Bronchial epithelial cell (primary cell): Measurements from ENCODE around the gene LAMA5. TPM values are rescaled to one million over a fixed set of nuclear protein-coding genes. Genes with fewer than 3 reads are reported as not detected.
A peak's percentile ranks its signal among the peaks of the same experiment; 100 is the strongest.

Source experiments
- DNase-seq: peaks from one replicate; pipeline ENCODE4 v3.0.0-alpha.2; 2010; ENCODE audit warnings: low read depth
- FAIRE-seq: peaks from 2 replicates; lab custom pipeline; 2011; peaks lifted over from hg19 to GRCh38; lab: Jason Lieb, UNC
- H3K27me3 ChIP-seq: 2 replicates; pipeline ENCODE4 v1.5.1; 2011; ENCODE audit warnings: low read length; ENCODE audit not compliant: control insufficient read depth, insufficient read depth
- H3K36me3 ChIP-seq: 2 replicates; pipeline ENCODE4 v1.5.1; 2011; ENCODE audit warnings: low read length; ENCODE audit not compliant: control insufficient read depth, insufficient read depth
- H3K4me3 ChIP-seq: 2 replicates; pipeline ENCODE4 v1.5.1; 2011; ENCODE audit warnings: mild to moderate bottlenecking, low read depth, low read length, control low read depth
- CTCF ChIP-seq: IDR thresholded peaks from 2 replicates; pipeline ENCODE4 v1.5.1; 2011; ENCODE audit warnings: mild to moderate bottlenecking, moderate library complexity, low read length, control low read depth, inconsistent platforms; ENCODE audit not compliant: insufficient read depth, severe bottlenecking
- total RNA-seq: library from RNA; depleted of rRNA; stranded (reverse); fragments of >200 nt; gene quantifications from 2 replicates; pipeline ENCODE4 v1.2.1, GENCODE V29; 2014

The LAMA5 gene
- total RNA-seq, 1 donor from 2014 or later, result 61.6 TPM

- Histone ChIP-seq H3K36me3 (no peaks in the 10 kb centered on the region), H3K4me3 (no peak overlapping the region), H3K27me3 (no peaks in the 10 kb centered on the region)
- FAIRE-seq, result no peak
- TF ChIP-seq CTCF, result no peak
- no peak for DNase-seq
These were observed 45.3 kb upstream of the LAMA5 start for GRCh38 chr20:62412194-62413024.

- no peak for FAIRE-seq
- Histone ChIP-seq H3K36me3 (no peaks in the 10 kb centered on the region), H3K4me3 (no peak overlapping the region), H3K27me3 (no peaks in the 10 kb centered on the region)
- DNase-seq, result no peak
- TF ChIP-seq CTCF, result no peak
These were observed 44.5 kb upstream of the LAMA5 start for GRCh38 chr20:62411479-62412193.

GRCh38 chr20:62410746-62411478 lies 43.8 kb upstream of the LAMA5 start:
- H3K4me3 ChIP-seq, result no peak overlapping the region
- no peak for TF ChIP-seq CTCF
- H3K27me3 ChIP-seq, result no peaks in the 10 kb centered on the region
- H3K36me3 ChIP-seq, result no peaks in the 10 kb centered on the region
- FAIRE-seq, result no peak
- no peak for DNase-seq

- H3K4me3 ChIP-seq, result no peak overlapping the region
- H3K27me3 ChIP-seq, result no peaks in the 10 kb centered on the region
- TF ChIP-seq CTCF, result peak; percentile 59
- no peak for FAIRE-seq
- H3K36me3 ChIP-seq, result no peaks in the 10 kb centered on the region
- DNase-seq, result no peak
These were observed 43.0 kb upstream of the LAMA5 start for GRCh38 chr20:62409931-62410745.

- FAIRE-seq, result no peak
- TF ChIP-seq CTCF, result no peak
- Histone ChIP-seq H3K36me3 (no peaks in the 10 kb centered on the region), H3K4me3 (no peak overlapping the region), H3K27me3 (no peaks in the 10 kb centered on the region)
- no peak for DNase-seq
These were observed 42.2 kb upstream of the LAMA5 start for GRCh38 chr20:62409086-62409853.
